Hepatocyte (in vitro differentiated cells): ENCODE results near the gene SMC6. TPM values are rescaled to one million over a fixed set of nuclear protein-coding genes. Genes with fewer than 3 reads are reported as not detected.

Source experiments
- DNase-seq: peaks from one replicate; pipeline ENCODE4 v3.0.0-alpha.2; 2016; ENCODE audit warnings: low spot score
- H2AFZ ChIP-seq: fragments of 200-600 bp; sonication (generic); 2 replicates; pipeline ENCODE4 v1.6.0; 2016; ENCODE audit warnings: antibody characterized with exemption, mild to moderate bottlenecking
- H3K27ac ChIP-seq: fragments of 200-600 bp; sonication (generic); 2 replicates; pipeline ENCODE4 v1.5.1; 2016; ENCODE audit warnings: mild to moderate bottlenecking
- H3K27me3 ChIP-seq: fragments of 200-600 bp; sonication (generic); 2 replicates; pipeline ENCODE4 v1.6.1; 2016
- H3K36me3 ChIP-seq: fragments of 200-600 bp; sonication (generic); replicated peaks from 2 replicates; pipeline ENCODE4 v1.5.1; 2016; ENCODE audit warnings: low read depth; ENCODE audit not compliant: insufficient read depth
- H3K4me1 ChIP-seq: fragments of 200-600 bp; sonication (generic); 2 replicates; pipeline ENCODE4 v1.5.1; 2016; ENCODE audit warnings: mild to moderate bottlenecking, moderate library complexity; ENCODE audit not compliant: insufficient read depth
- H3K4me2 ChIP-seq: fragments of 200-600 bp; sonication (generic); 2 replicates; pipeline ENCODE4 v1.6.0; 2016
- H3K4me3 ChIP-seq: fragments of 200-600 bp; sonication (generic); 2 replicates; pipeline ENCODE4 v1.5.1; 2016; ENCODE audit warnings: mild to moderate bottlenecking
- H3K79me2 ChIP-seq: fragments of 200-600 bp; sonication (generic); 2 replicates; pipeline ENCODE4 v1.6.0; 2017; ENCODE audit warnings: mild to moderate bottlenecking
- H3K9me2 ChIP-seq: fragments of 200-600 bp; sonication (generic); replicated peaks from 2 replicates; pipeline ENCODE4 v1.6.0; 2017; ENCODE audit warnings: mild to moderate bottlenecking; ENCODE audit not compliant: insufficient read depth
- H3K9me3 ChIP-seq: fragments of 200-600 bp; sonication (generic); 2 replicates; pipeline ENCODE4 v1.5.1; 2016; ENCODE audit warnings: low read depth, mild to moderate bottlenecking
- H4K20me1 ChIP-seq: fragments of 200-600 bp; sonication (generic); 2 replicates; pipeline ENCODE4 v1.6.0; 2016; ENCODE audit warnings: mild to moderate bottlenecking; ENCODE audit not compliant: insufficient read depth, poor library complexity, severe bottlenecking
- CTCF ChIP-seq: fragments of 200-600 bp; sonication (generic); IDR thresholded peaks from 2 replicates; pipeline ENCODE4 v1.5.1; 2016; ENCODE audit warnings: antibody characterized with exemption, mild to moderate bottlenecking; ENCODE audit not compliant: poor library complexity
- EZH2 ChIP-seq: fragments of 200-600 bp; sonication (generic); IDR thresholded peaks from 2 replicates; pipeline ENCODE4 v1.6.1; 2016; ENCODE audit warnings: antibody characterized with exemption, mild to moderate bottlenecking, borderline replicate concordance
- EZH2phosphoT487 ChIP-seq: fragments of 200-600 bp; sonication (generic); IDR thresholded peaks from one replicate; pipeline ENCODE4 v1.6.1; 2018; ENCODE audit warnings: antibody characterized with exemption, mild to moderate bottlenecking, low read depth, moderate library complexity; ENCODE audit not compliant: unreplicated experiment, severe bottlenecking
- WGBS: methylation state at CpG from one replicate; pipeline ENCODE4 v1.1.6; 2016; ENCODE audit warnings: low lambda C conversion rate; ENCODE audit errors: missing lambda C conversion rate; 5-methylcytosine and 5-hydroxymethylcytosine counted together
- polyA plus RNA-seq: library from polyadenylated mRNA; unstranded; fragments of >200 nt; fragmentation: Nextera tagmentation; extraction: Ambion mirVana; gene quantifications from 2 replicates; pipeline ENCODE4 v1.2.1, GENCODE V29; 2016
- total RNA-seq: library from RNA; depleted of rRNA; stranded (reverse); fragments of >200 nt; gene quantifications from 2 replicates; pipeline ENCODE4 v1.2.3, GENCODE V29; 2014

SMC6 gene
- total and polyA plus RNA-seq, 2 experiments from 2014 or later: 8.9 to 13.4 TPM

GRCh38 chr2:17793803-17794354, 40.3 kb upstream of the SMC6 start:
- Histone ChIP-seq H2AFZ (no peak overlapping the region), H3K36me3 (no peaks in the 10 kb centered on the region)
- WGBS: 86% methylated on average over 6 of the region's 6 CpGs

GRCh38 chr2:17793296-17793695, 39.7 kb upstream of the SMC6 start:
- H3K27ac ChIP-seq: no peak overlapping the region
- no peaks in the 10 kb centered on the region for H3K27me3 ChIP-seq
- no peaks in the 10 kb centered on the region for H3K9me3 ChIP-seq
- no peak overlapping the region for H3K4me2 ChIP-seq
- no peaks in the 10 kb centered on the region for H3K36me3 ChIP-seq
- H3K9me2 ChIP-seq: no peaks in the 10 kb centered on the region
- 60% methylated on average over 4 of the region's 4 CpGs for WGBS
- H3K79me2 ChIP-seq: no peaks in the 10 kb centered on the region
- no peak for DNase-seq
- H3K4me1 ChIP-seq: peaks cover 22% of the 10 kb centered on the region
- no peak overlapping the region for H3K4me3 ChIP-seq
- TF ChIP-seq CTCF (no peak), EZH2phosphoT487 (no peak), EZH2 (no peak)
- no peaks in the 10 kb centered on the region for H4K20me1 ChIP-seq
- H2AFZ ChIP-seq: no peak overlapping the region

More at GRCh38 chr2:17793803-17794354, 40.3 kb upstream of the SMC6 start:
- Histone ChIP-seq H3K27me3 (no peaks in the 10 kb centered on the region), H3K9me3 (no peaks in the 10 kb centered on the region), H3K4me2 (no peak overlapping the region), H3K4me3 (no peak overlapping the region), H3K4me1 (peaks cover 22% of the 10 kb centered on the region), H3K27ac (no peak overlapping the region), H3K9me2 (no peaks in the 10 kb centered on the region), H3K79me2 (no peaks in the 10 kb centered on the region), H4K20me1 (no peaks in the 10 kb centered on the region)
- TF ChIP-seq EZH2phosphoT487 (no peak), EZH2 (no peak), CTCF (no peak)
- no peak for DNase-seq

GRCh38 chr2:17792515-17792914, 38.9 kb upstream of the SMC6 start:
- WGBS: 80% methylated on average over 1 of the region's 1 CpG
- Histone ChIP-seq H3K4me3 (no peak overlapping the region), H2AFZ (no peak overlapping the region), H4K20me1 (no peaks in the 10 kb centered on the region), H3K4me1 (peaks cover 28% of the 10 kb centered on the region), H3K27me3 (no peaks in the 10 kb centered on the region), H3K9me2 (no peaks in the 10 kb centered on the region), H3K9me3 (no peaks in the 10 kb centered on the region), H3K4me2 (no peak overlapping the region), H3K79me2 (no peaks in the 10 kb centered on the region), H3K27ac (no peak overlapping the region), H3K36me3 (no peaks in the 10 kb centered on the region)
- DNase-seq: no peak
- TF ChIP-seq EZH2phosphoT487 (no peak), EZH2 (no peak), CTCF (no peak)

GRCh38 chr2:17791817-17792130, 38.2 kb upstream of the SMC6 start:
- TF ChIP-seq EZH2phosphoT487: no peak
- TF ChIP-seq EZH2: no peak
- no peak for TF ChIP-seq CTCF
- peaks cover 28% of the 10 kb centered on the region for H3K4me1 ChIP-seq
- 85% methylated on average over 2 of the region's 2 CpGs for WGBS
- no peaks in the 10 kb centered on the region for H4K20me1 ChIP-seq
- H3K27me3 ChIP-seq: no peaks in the 10 kb centered on the region
- no peaks in the 10 kb centered on the region for H3K79me2 ChIP-seq
- no peak overlapping the region for H3K4me3 ChIP-seq
- no peaks in the 10 kb centered on the region for H3K9me2 ChIP-seq
- no peak overlapping the region for H3K27ac ChIP-seq
- H2AFZ ChIP-seq: no peak overlapping the region
- H3K36me3 ChIP-seq: no peaks in the 10 kb centered on the region
- H3K4me2 ChIP-seq: no peak overlapping the region
- no peak for DNase-seq
- H3K9me3 ChIP-seq: no peaks in the 10 kb centered on the region
